ENCODE measurements around the gene CSGALNACT2.

CSGALNACT2 gene

DNA sequence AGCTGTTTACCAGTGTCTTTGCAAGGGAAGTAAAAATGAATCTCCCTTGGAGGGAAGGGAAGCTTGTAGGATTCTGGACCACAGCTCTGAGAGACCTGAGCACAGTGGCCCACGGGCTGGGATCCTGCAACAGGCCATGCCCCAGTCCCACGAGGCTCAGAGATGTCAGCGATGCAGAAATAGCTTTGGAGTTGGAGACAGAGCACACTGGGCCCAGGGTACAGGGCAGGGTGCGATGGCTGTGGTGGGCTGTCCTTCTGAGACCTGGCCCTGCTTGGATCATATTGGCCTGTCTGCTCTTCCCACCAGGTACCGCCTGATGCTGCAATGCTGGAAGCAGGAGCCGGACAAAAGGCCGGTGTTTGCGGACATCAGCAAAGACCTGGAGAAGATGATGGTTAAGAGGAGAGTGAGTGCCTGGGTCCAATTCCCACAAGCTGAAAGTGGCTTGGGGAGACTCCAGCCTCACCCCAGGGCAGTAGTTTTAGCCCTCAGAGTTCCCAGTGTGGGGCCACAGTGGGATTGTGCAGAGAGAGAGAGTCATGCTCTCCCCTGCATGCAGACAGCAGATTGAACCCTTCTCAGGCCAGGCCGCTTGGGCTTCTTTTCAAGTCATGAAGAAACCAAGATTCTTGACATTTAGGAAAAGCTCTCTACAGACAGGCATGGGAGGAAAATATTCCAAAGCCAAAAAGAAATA, 13.5 kb upstream of the CSGALNACT2 start:
- no peak for DNase-seq

DNA sequence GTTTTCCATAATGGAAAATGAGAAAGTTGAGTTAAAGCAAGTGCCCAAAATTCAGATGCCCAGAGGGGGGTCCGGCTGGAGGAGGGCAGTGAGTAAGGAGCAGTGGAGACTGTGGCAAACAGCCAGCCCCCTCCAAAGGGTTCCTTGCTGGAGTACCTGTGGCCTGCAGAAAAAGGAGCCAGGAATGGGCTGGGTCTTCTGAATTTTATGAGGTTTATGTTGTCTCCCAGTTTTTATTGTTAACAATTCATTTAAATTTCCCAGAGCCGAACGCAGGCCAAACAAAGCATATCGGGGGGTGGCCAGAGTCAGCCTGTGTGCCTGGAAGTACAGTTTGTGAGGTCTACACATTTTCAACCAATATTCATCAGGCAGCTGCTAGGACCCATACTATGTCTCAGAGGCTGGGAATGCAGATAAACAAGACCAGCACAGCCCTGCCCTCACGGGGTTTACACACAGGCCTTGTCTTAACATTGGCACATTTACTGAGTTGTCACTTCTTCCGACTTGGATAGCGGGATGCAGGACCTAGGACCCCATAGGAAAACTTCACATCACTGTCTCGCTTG, 12.9 kb upstream of the CSGALNACT2 start:
- DNase-seq, result no peak

DNA sequence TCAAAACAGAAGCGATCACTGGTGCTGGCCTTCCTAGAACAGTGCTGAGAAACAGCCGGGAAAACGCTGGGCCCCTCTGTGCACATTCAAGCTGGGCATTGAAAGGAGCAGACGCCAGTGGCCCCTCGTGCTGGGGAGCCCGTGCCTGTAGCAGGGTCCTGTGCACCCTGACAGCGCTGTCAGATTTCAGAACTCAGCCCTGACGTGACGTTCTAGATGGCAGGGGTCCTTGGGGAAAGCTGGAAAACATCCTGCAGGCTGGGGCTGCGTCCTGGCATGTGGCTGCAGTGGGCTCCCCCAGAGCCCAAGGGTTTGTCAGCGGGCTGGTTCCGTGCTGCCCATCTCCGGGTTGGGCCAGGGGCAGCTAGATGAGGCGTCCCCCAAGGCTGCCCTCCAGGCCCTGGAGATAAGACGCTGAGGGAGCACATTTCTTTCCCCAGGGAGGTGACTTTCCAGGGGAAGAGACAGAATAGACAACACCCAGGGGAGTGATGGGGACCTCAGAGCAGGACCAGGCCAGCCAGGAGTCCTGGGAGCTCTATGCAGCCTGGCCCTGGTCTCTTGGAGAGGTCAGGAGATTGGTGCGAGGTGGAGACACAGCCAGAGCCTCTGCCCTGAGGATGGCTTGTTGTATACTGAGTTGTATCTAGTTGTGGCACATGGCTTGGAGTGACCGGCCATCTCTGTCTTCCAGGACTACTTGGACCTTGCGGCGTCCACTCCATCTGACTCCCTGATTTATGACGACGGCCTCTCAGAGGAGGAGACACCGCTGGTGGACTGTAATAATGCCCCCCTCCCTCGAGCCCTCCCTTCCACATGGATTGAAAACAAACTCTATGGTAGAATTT, 12.1 kb upstream of the CSGALNACT2 start:
- DNase-seq, result no peak

DNA sequence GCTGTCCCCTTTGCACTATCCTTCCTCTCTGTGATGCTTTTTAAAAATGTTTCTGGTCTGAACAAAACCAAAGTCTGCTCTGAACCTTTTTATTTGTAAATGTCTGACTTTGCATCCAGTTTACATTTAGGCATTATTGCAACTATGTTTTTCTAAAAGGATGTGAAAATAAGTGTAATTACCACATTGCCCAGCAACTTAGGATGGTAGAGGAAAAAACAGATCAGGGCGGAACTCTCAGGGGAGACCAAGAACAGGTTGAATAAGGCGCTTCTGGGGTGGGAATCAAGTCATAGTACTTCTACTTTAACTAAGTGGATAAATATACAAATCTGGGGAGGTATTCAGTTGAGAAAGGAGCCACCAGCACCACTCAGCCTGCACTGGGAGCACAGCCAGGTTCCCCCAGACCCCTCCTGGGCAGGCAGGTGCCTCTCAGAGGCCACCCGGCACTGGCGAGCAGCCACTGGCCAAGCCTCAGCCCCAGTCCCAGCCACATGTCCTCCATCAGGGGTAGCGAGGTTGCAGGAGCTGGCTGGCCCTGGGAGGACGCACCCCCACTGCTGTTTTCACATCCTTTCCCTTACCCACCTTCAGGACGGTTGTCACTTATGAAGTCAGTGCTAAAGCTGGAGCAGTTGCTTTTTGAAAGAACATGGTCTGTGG, 11.4 kb upstream of the CSGALNACT2 start:
- DNase-seq, result no peak

DNA sequence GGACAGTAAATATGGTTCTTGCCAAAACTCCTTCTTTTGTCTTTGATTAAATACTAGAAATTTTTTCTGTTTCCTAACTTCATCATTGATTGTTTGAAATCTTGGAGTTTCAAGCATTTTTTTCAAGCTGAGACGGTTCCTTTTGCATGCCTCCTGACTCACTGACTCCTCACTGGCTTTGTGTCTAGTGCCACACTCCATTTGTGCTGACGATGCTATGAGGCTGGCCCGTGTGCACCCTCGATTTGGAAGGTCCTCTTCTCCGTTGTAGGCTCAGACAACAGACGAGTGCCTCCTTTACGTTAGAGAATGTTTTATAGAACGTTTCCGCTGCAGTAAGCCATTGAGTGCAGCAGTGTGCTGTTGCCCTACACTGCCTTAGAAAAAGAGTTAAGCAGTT, 10.8 kb upstream of the CSGALNACT2 start:
- DNase-seq, result no peak

DNA sequence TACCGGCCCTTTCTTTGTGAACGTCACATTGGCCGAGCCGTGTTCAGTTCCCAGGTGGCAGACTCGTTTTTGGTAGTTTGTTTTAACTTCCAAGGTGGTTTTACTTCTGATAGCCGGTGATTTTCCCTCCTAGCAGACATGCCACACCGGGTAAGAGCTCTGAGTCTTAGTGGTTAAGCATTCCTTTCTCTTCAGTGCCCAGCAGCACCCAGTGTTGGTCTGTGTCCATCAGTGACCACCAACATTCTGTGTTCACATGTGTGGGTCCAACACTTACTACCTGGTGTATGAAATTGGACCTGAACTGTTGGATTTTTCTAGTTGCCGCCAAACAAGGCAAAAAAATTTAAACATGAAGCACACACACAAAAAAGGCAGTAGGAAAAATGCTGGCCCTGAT, 9.9 kb upstream of the CSGALNACT2 start:
- DNase-seq, result no peak

DNA sequence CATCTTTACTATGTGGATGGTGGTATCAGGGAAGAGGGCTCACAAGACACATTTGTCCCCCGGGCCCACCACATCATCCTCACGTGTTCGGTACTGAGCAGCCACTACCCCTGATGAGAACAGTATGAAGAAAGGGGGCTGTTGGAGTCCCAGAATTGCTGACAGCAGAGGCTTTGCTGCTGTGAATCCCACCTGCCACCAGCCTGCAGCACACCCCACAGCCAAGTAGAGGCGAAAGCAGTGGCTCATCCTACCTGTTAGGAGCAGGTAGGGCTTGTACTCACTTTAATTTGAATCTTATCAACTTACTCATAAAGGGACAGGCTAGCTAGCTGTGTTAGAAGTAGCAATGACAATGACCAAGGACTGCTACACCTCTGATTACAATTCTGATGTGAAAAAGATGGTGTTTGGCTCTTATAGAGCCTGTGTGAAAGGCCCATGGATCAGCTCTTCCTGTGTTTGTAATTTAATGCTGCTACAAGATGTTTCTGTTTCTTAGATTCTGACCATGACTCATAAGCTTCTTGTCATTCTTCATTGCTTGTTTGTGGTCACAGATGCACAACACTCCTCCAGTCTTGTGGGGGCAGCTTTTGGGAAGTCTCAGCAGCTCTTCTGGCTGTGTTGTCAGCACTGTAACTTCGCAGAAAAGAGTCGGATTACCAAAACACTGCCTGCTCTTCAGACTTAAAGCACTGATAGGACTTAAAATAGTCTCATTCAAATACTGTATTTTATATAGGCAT, 9.1 kb upstream of the CSGALNACT2 start:
- peak; percentile 73 for DNase-seq

DNA sequence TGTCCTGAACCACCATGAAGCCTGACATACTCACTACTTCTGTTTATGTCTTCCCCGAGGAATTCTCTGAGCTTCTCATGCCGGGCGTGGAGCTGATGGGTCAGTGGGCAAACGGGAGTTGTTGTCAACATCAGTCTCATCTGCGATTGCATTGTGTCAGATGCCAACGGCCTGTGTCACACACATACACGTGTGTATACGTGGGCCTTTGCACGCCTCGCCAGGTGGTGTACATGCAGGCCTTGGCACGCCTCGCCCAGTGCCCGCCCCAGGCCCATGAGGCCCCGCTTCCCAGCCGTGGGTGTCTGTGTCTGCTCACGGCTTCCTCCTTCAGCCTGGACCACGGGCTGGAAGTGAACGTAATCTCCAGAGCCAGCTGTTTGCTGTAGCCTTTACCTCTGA, 7.5 kb upstream of the CSGALNACT2 start:
- DNase-seq, result no peak

DNA sequence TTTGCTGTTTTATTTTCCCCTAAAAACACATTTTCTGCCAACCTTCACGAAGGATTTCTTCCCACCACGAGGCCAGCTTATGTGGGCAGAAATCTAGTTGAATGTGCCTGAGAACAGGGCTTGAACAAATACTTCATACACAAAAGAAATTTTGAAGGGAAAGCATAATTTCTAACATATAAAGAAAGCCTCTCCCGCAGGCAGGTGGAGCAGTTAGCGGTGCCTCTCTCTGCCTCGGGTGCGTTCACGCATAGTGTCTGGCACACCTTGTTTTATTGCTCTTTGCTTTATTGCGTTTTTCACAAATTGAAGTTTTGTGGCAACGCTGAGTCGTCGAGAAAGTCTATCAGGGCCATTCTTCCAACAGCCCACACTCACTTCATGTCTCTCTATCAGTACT, 7.0 kb upstream of the CSGALNACT2 start:
- DNase-seq, result no peak

DNA sequence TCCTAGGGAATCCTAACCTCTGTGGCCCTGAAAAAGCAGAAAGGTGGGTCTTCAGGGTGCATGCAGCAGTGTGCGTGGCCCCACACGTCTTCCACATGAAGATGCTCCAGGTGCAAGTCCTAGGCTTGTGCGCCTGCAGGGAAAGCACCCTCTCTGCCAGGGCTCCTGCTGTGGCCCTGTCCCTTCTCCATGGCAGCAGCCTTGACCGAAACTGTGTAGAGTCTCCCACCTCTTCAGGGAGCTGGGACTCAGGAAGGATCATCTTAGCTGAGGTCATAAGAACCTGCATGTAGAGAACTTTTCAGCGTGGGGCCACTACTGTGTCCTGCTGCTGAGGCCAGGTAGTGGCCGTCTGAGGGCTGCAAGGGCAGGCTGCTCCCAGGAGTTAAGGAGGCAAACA, 6.3 kb upstream of the CSGALNACT2 start:
- no peak for DNase-seq

DNA sequence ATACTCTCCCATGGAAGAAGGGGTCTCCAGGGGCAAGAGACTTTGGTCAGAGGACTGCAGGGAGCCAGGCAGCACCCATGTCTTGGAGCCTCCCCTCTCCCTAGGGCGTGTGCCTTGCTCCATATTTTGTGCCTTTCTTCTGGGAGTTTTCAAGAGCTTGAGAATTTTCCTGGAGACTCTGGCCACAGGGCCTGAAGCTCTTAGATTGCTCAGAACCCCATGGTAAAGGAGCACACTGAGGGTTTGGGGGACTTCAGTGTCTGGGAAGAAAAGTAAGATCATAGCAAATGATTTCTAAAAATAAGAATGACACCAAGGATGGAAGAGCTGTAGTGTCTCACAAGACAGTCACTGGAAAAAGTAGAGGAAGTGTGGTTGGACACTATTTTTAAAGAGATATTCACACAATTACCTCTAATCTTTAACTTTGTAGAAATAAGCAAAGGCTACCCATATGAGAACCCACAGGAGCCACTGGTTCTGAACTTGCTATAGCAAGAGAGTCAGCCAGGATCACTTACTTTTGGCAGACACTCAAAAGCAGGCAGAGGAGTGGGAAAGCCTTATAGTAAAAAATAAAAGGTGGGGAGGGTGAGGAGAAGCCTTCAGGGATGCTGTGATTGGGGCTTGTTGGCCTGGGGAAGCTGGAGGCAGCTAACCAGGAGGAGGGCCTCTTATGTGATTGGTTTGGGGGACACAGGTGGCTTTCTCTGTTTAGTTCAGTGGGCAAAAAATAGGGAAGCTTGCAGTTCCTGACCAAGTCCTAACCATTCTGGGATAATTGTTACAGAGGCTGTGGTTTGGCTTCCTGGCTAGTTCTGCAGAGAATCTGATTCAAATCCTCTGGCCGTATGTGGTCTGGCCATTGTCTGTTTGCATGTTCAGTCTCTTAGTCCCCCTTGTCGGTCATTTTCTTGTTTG, 5.1 kb upstream of the CSGALNACT2 start:
- DNase-seq, result no peak

DNA sequence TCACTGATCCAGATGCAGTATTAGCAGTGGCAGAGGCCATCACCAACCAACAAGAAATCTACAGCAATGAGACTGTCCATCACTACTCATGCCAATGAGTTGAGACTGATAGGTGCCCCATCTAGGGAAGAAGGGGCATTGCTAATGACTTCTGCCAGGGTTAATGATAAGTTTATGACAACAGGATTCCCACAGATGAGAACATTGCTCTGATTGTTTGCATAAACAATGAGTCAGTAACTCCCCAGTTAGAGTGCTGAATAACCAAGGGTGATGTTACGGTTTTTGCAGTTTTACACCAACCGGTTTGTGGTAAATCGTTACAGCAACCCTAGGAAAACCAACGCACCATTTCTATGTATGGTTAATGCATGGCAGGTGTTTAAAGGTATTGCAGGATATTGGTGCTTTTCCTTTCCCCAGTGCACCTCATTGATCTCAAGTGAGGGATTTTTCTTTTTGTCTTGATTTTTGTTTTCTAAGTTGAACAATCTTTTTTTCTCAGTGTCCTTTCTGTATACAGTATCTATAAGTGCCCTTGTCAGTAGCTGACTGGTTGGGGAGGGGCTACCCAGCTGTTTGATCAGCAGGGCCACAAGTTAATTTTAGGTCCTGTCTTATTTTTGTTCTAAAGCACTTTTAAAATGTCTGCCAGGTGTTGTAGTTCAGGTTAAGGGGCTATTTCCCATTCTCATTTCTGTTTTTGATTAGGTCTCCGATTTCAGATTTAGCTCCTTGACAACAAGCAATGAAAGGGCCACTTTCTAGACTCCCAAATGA, 3.9 kb upstream of the CSGALNACT2 start:
- DNase-seq, result no peak

DNA sequence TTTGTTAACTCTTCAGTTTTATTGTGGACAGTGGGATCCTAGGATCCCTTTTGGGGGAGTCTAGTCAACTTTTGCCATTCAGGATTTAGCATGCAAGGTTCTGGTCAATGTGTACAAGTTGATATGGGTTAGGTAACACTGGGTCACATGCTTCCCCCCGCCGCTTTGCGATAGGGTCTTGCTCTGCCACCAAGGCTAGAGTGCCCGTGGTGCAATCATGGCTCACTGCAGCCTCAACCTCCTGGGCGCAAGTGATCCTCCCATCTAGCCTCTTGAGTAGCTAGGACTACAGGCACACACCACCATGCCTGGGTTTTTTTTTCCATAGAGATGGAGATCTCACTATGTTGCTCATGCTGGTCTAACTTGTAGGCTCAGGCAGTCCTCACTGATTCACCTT, 3.2 kb upstream of the CSGALNACT2 start:
- no peak for DNase-seq

DNA sequence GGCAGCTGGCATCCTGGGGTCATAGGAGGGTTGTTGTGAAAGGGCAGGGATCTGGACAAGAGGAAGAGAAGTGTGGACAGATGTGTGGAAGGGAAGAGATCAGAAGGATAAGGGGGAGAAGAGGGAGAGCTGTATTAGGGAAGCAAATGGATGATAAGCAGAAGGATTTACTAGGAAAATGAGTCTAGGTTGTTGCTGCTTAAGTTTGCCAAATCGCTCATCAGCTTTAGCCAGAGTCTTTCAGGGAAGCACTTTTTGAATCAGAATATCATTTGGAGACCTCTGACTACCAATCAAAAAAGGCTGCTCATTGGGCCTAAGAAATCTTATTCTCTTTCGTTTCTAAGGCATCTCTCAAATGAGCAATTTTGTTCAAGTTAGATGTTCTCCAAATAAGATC, 2.6 kb upstream of the CSGALNACT2 start:
- no peak for DNase-seq

DNA sequence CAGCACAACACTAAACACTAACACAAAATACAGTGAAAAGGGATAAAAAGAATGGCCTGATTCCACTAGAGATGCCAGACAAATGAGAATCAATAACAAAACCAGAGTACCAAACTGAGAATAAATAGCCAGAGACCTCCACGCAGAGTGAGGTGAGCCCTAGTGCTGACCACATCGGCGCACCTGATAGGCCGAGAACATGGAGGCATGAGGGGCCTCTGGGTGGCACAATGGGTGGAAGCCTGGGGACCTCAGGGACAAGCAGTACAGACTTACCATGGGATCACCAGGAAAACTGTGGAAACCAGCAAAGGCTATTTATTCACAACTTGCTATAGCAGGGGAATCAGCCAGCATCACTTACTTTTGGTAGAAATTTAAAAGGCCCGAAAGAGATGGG, 1.8 kb upstream of the CSGALNACT2 start:
- no peak for DNase-seq

DNA sequence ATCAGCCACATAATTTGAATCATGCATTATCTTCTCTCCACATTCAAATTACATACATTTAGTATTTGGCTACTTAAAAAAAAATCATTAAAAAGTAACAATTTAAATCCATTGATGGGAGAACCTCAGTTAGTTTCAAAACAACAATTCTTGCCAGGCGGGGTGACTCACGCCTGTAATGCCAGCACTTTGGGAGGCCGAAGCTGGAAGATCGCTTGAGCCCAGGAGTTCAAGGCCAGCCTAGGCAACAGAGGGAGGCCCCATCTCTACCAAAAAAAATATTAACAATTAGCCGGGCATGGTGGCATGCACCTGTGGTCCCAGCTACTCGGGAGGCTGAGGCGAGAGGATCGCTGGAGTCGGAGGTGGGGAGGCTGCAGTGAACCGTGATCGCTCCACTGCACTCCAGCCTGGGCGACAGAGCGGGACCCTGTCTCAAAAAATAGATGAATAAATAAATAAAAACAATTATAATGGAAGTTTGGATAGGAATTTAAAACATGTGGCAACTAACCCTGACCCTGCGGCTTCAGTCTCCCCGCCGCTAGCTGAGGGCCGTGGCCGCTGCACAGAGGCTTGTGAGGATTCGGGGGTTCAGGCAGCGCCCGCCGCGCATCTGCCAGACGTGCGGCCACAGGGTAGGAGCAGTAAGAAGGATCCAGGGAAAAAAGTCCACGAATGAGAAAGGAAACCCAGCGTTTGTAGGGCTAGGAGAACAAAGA, 1.1 kb upstream of the CSGALNACT2 start:
- no peak for DNase-seq

DNA sequence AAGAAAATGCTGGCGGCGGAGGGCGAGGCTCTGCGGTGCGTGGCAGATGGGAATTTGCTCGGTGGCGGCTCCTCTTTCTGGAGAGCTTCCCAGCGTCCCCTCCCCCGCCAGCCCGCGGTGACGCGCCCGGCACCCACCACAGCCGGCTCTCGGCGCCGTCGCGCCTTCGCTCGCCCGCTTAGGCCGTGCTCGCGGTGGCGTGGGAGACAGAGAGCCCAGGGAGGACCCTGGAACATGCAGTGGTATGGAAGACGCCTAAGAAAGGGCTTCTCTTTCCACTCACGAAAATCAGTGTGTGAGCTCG, 576 bp upstream of the CSGALNACT2 start:
- no peak for DNase-seq

DNA sequence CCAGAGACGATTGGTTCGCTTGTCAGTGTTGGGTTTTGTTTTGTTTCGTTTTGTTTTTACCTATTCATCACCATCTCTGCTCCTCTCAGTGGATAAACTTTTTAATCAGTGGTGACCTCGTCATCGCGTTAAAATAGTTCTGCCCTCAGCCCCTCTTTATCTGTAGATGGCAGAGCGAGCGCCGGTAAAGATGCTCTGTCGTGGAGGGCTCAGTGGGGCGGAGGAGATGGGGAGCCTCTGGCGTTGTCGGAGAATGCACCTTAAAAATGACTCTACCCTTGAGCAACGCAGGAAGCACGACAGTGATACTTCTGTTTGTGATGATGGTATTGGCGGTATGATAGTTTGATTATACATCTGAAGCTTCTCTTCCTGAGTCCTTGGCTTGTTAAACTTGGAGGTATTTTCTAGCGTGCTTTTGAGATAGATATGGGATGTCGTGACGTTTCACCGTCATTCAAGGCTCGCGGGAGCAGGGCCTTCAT, 554 bp downstream of the CSGALNACT2 start:
- DNase-seq, result no peak

DNA sequence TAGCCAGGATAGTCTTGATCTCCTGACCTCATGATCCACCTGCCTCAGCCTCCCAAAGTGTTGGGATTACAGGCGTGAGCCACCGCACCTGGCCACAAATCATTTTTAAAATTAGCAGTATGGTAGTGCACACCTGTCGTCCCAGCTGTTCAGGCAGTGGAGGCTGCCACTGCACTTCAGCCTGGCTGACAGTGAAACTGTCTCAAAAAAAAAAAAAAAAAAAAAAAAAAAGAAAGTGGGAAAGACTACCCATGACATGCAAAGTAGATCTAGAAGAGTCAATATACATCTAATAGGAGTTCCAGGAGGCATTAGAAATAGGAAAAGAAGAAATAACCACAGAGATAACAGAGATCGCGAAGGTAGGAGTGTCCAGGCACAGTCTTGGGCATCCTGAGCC, 3.2 kb downstream of the CSGALNACT2 start:
- DNase-seq, result no peak

DNA sequence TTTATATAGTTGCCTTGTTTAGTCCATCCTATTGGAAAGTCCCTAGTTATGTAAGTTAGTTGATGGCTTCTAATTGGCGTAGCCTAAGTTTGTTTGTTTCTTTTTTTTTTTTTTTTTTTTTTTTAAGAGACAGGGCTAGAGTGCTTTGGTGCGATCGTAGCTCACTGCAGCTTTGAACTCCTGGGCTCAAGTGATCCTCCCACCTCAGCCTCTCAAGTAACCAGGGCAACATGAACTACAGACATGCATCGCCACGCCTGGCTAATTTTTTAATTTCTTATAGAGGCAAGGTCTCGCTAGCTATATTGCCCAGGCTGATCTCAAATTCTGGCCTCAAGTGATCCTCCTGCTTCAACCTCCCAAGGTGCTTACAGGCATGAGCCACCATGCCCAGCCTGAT, 7.1 kb downstream of the CSGALNACT2 start:
- DNase-seq, result no peak

All from amniotic stem cell (primary cell).